ENCODE results near the gene CCT6A.
"Not testable (repeated sequence)": the region's sequence is repeated elsewhere in the genome, so short reads cannot be mapped to it uniquely, and the experiment has no call there.

The CCT6A gene, protein sequence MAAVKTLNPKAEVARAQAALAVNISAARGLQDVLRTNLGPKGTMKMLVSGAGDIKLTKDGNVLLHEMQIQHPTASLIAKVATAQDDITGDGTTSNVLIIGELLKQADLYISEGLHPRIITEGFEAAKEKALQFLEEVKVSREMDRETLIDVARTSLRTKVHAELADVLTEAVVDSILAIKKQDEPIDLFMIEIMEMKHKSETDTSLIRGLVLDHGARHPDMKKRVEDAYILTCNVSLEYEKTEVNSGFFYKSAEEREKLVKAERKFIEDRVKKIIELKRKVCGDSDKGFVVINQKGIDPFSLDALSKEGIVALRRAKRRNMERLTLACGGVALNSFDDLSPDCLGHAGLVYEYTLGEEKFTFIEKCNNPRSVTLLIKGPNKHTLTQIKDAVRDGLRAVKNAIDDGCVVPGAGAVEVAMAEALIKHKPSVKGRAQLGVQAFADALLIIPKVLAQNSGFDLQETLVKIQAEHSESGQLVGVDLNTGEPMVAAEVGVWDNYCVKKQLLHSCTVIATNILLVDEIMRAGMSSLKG

DNA sequence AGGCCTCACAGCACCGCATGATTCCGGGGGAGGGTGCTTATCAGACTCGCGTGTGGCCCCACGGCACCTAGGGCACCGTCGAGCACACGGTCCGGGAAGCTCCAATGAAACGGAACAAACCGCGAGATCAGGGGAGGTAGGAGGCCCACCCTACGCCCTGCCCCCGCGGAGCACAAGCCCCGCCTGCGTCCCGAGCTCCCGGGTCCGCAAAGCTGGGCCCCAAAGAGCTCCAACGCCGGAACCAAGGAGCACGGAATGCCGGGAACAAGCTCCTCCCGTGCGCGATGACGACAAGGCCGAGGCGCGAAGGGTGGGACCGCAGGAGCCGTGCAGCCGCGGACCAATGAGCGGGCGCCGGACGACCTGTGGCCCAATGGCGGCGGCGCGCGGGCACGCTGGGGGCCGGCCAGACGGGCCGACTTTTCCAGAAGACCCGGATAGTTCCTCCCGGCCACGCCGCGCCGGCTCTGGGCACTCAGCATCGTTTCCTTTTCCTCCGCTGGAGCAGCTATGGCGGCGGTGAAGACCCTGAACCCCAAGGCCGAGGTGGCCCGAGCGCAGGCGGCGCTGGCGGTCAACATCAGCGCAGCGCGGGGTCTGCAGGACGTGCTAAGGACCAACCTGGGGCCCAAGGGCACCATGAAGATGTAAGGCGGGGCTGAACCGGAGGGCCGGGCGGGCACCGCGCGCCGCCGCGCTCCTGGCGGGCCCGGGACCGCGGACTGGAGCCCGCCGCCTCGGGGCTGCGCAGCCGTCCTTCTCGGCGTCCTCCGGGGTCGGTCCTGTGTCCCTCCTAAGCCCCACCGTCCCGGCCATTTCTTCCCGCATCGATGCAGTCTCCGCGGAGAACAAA, at the start of gene CCT6A, which contains the start of gene PSPH:
CCT6A (plus strand) TSS at position 427 of the 853 bp plus-strand sequence; CDS start at position 511, 84 bp downstream.
PSPH (minus strand) TSS at position 106 of the 853 bp plus-strand sequence. CDS start 30,232 bp downstream, outside the sequence.
- peak; percentile 93 to 96 for DNase-seq

DNA sequence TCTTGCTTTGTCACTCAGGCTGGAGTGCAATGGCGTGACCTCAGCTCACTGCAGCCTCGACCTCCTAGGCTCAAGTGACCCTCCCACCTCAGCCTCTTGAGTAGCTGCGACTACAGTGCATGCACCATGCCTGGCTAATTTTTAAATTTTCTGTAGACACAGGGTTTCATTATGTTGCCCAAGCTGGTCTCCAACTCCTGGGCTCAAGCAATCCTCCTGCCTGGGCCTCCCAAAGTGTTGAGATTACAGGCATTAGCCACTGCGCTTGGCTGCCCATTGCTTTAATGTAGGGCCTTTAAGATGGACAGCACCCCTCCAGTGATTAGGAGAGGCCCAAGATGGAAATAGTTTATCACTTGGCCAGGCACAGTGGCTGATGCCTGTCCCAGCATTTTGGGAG, 47.8 kb upstream of the CCT6A start:
- DNase-seq, result no peak

DNA sequence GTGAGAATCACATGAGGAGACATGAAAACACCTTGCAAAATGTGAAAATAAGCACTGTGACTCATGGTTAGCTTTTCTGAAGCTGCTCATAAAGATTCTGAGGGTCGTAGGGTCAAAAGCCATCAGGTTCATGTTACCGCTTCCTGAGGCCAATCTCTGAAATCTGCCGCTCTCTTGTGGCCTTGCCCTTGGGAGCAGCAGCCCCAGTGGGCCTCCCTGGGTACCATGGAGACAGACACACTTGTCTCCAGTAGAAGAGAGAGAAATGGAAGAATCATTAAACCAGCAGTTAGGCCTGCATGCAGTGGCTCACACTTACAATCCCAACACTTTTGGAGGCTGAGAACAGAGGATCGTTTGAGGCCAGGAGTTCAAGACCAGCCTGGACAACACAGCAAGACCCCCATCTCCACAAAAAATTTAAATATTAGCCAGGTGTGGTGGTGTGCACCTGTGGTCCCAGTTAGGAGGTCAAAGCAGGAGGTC, 44.4 kb upstream of the CCT6A start:
- no peak for DNase-seq

DNA sequence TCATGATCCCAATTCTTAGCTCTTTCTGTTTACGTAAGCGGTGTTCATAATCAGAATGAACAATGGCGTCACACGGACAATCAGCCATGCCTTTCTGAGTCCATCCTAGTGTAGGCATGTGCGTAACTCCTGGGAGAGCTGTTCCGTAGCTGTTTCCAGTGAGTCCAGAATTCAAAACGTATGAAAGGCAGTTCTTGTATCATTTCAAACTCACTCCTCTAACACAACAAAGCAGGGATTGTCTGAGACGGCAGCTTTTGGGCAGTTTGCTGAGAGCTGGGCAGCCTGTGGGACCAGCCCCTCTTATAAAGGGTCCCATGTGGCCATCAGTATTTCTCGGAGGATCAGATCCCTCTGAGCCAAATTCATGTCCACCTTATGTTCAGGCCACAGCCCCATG, 43.7 kb upstream of the CCT6A start:
- DNase-seq, result no peak

DNA sequence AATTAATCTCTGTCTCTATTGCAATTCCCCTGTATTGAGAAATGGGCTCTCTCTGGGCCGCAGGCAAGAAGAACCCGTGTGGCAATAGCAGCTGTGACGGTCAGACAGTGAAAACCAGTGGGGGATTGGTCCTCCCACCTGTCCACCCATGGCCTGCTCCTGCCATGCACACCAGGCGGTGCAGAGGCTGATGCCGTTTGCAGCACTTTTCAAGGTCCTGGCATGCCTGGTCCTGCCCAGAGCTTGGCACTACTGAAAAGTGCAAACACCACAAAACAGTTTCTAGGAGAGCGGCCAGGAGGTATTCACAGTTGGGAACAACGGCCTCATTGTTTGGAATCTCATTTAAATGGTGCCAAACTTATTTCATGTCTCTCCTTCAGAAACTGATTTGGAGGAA, 41.9 kb upstream of the CCT6A start:
- no peak for DNase-seq

DNA sequence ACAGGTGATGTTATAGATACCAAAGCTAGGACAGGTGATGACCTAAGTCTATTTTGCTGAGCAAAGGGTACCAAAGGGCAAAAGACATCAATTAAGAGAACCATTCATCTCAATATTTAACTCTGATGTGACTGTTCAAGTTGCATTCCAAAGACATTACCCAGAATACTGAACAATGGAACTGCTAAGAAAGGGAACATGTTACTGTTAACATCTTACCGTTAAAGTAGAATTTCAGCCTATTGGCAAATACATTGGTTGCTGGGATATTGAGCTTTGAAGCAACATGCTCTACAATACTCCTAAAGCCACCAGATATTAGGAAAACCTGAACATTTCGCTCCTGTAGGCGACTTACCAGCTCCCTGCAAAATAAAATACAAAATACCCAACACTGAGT, 34.5 kb upstream of the CCT6A start:
- not testable (repeated sequence) for DNase-seq

DNA sequence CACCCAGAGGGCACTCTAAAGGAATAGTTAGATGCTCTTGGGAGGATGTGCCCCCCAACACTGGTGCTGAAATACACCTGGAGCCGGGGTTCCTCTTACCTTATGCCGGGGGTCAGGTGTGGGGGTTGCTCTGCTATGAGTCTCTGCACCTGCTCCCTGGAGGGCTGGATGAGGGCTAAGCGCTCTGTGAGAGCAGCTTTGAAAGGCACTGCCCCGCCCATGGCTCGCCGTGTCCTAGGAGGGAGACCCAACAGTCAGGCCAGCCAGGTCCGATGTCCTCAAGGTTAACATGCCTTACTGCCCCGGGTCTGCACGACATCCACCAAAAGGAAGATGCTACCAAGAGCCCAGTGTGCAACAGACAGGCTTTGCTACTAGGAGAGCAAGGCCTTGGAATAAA, 32.1 kb upstream of the CCT6A start:
- no peak for DNase-seq

DNA sequence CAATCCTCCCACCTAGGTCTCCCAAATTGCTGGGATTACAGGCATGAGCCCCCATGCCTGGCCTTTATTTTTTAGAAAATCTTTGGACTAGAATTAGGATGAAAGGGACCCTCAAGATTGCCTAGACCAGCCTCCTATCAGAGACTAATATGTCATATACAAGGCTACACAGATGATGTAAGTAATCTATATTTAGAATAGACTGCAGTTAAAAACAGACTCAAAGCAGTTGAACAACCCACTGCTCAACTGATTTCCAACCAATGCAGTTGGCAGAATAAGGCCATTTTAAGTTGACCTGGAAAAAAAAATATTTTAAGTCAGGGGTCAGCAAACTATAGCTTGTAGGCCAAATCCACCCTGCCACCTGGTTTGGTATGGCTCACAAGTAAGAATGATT, 28.1 kb upstream of the CCT6A start:
- no peak for DNase-seq

DNA sequence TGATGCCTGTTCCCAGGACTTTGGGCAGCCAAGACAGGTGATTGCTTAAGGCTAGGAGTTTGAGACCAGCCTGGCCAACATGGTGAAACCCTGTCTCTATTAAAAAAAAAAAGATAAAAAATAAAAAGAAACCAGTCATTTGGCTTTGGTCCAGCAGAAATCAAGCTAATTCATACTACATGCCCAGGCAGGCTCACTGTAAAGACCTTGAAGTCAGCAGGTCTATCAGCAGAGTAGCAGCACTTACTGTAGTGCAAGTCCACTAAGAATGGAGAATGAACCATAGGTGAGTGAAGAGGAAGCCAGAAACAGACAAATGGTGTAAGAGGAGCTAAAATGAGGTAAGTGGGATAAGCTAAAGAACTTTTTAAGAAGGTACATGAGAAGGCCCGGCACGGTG, 25.0 kb upstream of the CCT6A start:
- no peak for DNase-seq

DNA sequence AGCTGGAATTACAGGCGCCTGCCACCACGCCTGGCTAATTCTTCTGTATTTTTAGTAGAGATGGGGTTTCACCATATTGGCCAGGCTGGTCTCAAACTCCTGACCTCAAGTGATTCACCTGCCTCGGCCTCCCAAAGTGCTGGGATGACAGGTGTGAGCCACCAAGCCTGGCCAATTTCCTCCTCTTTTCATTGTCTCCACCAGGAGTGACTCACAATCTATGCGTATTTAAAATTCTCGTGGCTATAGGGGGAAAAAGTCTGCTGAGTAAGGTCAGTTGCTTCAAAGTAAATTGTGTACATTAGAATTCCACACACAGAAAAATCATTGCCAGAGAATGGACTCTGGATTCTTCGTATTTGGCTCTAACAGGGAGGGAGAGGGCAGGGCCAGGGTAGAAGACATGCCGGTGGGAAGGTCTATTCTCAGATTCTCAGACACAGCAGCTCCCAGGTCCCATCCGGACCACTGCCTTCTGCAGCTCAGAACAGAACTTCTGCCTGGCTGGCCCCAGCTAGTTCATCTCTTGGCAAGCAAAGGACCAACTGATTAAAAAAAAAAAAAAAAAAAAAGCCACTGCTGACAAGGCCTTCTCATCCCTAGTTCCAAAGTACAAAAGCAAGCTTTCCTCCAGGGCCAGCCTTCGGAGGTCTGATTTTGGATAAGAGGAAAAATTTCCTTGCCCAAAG, 22.5 kb upstream of the CCT6A start:
- DNase-seq, result no peak

DNA sequence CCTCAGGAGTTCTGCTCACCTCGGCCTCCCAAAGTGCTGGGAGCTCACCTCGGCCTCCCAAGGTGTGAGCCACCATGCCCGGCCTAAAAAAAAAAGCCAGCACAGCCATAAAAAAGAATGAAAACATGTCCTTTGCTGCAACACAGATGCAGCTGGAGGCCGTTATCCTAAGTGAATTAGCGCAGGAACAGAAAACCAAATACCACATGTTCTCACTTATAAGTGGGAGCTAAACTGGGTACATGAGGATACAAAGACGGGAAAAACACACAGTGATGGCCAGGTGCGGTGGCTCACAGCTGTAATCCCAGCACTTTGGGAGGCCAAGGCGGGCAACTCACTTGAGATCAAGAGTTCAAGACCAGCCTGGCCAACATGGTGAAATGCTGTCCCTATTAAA, 21.2 kb upstream of the CCT6A start:
- no peak for DNase-seq

DNA sequence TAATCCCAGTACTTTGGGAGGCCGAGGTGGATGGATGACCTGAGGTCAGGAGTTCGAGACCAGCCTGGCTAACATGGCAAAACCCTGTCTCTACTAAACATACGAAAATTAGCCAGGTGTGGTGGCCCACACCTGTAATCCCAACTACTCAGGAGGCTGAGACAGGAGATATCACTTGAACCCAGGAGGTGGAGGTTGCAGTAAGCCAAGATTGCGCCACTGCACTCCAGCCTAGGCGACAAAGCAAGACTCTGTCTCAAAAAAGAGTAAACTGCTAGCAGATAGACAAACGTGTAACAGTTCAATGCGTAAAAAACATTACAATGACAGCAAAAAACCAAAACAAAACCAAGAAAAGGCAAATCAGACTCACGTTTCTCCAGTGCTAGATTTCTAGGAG, 20.0 kb upstream of the CCT6A start:
- DNase-seq, result not testable (repeated sequence)

DNA sequence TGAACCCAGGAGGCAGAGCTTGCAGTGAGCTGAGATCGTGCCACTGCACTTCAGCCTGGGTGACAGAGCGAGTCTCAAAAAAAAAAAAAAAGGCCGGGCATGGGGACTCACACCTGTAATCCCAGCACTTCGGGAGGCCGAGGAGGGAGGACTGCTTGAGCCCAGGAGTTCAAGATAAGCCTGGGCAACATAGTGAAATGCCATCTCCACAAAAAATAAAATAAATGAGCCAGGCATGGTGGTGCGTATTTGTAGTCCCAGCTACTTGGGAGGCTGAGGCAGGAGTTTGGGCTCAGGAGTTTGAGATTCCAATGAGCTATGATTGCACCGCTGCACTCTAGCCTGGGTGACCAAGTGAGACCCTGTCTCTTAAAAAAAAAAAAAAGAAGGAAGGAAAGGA, 19.0 kb upstream of the CCT6A start:
- DNase-seq, result not testable (repeated sequence)

DNA sequence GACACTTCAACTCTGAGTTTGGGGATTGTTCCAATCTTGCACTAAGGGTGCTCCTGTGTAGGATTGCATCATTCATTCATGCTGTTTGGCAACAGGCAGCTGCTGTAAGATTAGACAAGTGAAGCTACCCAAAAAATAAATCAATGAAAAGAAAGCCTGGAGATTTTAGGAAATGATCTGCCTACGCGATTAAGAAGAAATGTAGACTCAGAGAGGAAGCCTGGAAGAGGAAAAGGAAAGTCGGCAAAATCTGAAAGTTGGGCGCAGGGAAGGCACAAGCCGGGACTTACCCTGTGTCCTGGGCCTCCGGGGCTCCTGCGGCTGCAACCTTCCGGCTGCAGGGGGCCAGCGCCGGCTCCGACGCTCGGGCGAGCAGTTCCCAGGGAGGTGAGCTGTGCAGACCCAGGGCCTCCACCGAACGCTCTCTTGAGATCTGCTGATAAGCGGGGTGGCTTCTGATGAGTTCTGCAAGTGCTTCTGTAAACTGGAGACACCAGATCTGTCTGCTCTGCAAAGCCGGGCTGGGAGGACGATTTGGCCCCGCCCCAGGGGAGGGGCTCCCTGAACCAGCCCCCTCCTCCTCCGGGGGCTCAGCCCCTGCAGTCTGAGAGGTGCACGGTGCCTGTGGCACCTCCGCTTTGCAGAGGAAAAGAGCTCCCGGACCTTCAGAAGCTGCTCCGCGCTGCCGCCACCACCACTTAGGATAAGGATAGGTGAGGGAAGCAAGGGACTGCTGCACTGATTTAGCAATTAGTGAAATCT, 17.7 kb upstream of the CCT6A start:
- DNase-seq, result peak; percentile 70 to 73

DNA sequence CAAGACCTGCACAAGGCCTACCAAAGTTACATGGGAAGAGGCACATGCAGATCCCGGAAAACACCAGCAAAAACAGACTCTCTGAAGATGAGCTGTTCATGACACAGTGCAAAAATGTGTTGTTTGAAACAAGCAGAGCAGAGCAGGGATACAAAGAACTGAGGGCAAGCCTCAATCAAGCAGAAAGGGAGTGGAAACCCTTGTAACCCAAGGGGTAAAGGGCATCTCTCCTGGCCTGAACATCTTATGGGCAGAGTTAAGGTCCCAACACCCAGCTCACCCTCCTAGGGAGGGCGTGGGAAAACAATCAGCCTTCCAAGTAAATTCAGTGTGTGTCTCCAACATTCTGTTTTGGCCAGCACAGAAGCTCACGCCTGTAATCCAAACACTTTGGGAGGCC, 10.8 kb upstream of the CCT6A start:
- DNase-seq, result no peak

DNA sequence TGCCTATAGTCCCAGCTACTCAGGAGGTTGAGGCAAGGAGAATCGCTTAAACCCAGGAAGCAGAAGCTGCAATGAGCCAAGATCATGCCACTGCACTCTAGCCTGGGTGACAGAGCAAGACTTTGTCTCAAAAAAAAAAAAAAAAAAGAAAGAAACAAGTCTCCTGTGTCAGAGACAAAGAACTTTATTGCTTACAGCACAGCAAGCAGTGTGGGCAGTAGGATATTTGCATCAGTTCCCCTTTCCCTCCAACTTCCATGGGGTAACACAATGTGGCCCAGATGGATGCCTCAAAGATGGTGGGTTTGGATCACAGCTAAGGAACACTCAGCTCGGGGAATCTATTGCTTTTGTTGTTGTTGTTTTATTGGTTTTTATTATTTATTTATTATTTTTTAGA, 5.8 kb upstream of the CCT6A start:
- not testable (repeated sequence) for DNase-seq

DNA sequence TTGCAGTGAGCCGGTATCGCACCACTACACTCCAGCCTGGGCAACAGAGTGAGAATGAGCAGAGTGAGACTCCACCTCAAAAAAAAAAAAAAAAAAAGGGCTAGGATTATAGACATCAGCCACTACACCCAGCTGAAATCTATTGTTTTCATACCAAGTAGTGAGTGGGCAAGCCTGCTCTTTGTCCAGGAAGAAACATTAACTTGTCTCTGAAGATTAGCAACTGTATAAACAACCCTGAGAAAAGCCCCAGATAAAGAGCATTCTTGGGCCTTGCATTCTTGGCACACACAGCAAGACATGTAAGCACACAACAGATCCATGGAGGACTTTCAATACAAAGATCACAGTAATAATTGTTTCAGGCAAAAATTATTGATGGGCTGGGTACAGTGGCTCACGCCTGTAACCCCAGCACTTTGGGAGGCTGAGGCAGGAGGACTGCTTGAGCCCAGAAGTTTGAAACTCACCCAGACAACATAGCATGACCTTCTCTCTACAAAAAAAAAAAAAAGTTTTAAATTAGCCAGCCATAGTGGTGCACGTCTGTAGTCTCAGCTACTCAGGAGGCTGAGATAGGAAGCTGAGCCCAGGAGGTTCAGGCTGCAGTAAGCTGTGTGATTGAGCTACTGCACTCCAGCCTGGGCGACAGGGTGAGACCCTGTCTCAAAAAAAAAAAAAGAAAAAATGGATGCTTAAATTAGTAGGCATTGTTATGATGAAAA, 4.7 kb upstream of the CCT6A start:
- DNase-seq, result no peak

DNA sequence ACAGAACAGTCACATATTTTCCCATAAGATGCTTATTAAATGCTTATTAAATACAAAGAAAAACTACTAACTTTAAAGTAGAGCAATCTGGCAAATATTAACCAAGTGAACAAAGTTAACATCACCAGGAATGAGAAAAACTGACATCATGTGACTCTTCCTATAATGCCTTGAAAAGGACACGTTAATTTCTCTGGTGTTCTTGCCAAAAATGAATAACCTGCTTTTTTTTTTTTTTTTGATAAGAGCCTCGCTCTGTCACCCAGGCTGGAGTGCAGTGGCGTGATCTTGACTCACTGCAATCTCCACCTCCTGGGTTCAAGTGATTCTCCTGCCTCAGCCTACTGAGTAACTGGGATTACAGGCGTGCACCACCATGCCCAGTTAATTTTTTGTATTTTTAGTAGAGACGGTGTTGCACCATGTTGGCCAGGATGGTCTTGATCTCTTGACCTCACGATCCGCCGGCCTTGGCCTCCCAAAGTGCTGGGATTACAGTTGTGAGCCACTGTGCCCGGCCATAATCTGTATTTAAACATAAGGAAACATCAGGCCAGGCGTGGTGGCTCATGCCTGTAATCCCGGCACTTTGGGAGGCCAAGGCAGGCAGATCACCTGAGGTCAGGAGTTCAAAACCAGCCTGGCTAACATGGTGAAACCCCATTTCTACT, 4.0 kb upstream of the CCT6A start:
- DNase-seq, result not testable (repeated sequence)

DNA sequence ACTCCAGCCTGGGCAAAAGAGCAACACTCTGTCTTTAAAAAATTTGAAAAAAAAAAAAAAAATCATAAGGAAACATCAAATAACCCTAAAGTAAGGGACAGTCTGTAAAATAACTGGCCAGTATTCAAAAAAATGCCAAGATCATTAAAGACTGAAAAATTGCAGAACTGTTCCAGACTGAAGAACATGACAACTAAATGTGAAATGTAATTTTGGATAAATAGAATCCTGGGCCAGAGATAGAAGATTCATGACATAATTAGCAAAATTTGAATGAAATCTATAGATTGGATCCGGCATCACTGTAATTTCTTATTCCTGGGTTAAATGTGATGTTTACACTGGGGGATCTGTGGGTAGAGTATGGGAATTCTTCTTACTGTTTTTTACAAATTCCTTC, 3.3 kb upstream of the CCT6A start:
- no peak for DNase-seq

DNA sequence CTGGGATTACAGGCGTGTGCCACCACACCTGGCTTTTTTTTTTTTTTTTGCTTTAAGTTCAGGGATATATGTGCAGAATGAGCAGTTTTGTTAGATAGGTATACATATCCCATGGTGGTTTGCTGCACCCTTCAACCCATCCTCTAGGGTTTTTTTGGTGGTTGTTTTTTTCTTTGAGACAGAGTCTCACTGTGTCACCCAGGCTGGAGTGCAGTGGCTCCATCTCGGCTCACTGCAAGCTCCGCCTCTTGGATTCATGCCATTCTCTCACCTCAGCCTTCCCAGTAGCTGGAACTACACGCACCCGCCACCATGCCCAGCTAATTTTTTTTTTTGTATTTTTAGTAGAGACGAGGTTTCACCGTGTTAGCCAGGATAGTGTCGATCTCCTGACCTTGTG, 2.8 kb upstream of the CCT6A start:
- DNase-seq, result not testable (repeated sequence)

DNA sequence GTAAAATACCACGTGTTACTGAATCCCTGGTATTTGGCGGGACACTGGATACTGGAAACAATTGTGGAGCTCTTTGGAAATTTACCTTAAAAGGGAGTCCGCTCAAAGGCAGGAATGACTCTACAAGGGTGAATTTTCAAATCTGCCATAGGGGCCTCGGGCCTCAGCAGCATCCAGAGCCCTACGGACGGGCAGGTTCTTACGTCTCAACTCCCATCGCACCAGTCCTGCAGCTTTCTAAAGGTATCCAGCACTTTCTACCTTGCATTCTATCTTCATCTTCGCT, 569 bp upstream of the CCT6A start:
- DNase-seq, result no peak
